Peyer's patch (tissue), 4 donors: ENCODE measurements around the gene TES. TPM values are rescaled to one million over a fixed set of nuclear protein-coding genes. Genes with fewer than 3 reads are reported as not detected.
A peak's percentile ranks its signal among the peaks of the same experiment; 100 is the strongest.

Experiments used
- DNase-seq, 3 donors: peaks; one replicate each; pipeline ENCODE4 v3.0.0-alpha.2; 2017 to 2019
- H3K27ac ChIP-seq, 4 donors: fragments of 200-600 bp; sonication (generic); one replicate each; pipeline ENCODE4 v1.5.1; 2016 to 2019
- H3K27me3 ChIP-seq, 2 donors: fragments of 200-600 bp; sonication (generic); one replicate each; pipeline ENCODE4 v1.5.1; 2019
- H3K36me3 ChIP-seq, 3 donors: fragments of 200-600 bp; sonication (generic); one replicate each; pipeline ENCODE4 v1.5.1; 2016 to 2019
- H3K4me1 ChIP-seq, 4 donors: fragments of 200-600 bp; sonication (generic); one replicate each; pipeline ENCODE4 v1.5.1; 2016 to 2019
- H3K4me3 ChIP-seq, 4 donors: fragments of 200-600 bp; sonication (generic); 1 replicate in 3 of 4; 2 replicates in 1 of 4; pipeline ENCODE4 v1.5.1; 2016 to 2019; ENCODE audit warnings: mild to moderate bottlenecking in 1 of 4
- H3K9me3 ChIP-seq, 4 donors: fragments of 200-600 bp; sonication (generic); one replicate each; pipeline ENCODE4 v1.5.1; 2016 to 2019; ENCODE audit warnings: mild to moderate bottlenecking in 1 of 4
- CTCF ChIP-seq, 6 experiments: fragments of 450-650 bp in 4 of 6; fragments of 200-600 bp in 2 of 6; sonication (generic) in 1 of 6; IDR thresholded peaks; one replicate each; pipeline ENCODE4 v1.5.1; 2017 to 2019; ENCODE audit warnings: antibody characterized with exemption in 6 of 6, mild to moderate bottlenecking in 3 of 6, moderate library complexity in 1 of 6
- POLR2A ChIP-seq, 2 donors: fragments of 450-650 bp; IDR thresholded peaks; one replicate each; pipeline ENCODE4 v1.5.1; 2017; ENCODE audit warnings: antibody characterized with exemption in 2 of 2, mild to moderate bottlenecking in 2 of 2, moderate library complexity in 2 of 2
- total RNA-seq, 4 donors: library from RNA; depleted of rRNA; stranded (reverse); fragments of >200 nt; gene quantifications; one replicate each; pipeline ENCODE4 v1.1.0, GENCODE V29; 2016

The TES gene
- total RNA-seq, result 10 to 100 TPM; 62.7 to 97.4 (median 69.6) TPM

GRCh38 chr7:116210345-116211005, at the start of gene TES:
TES (plus strand) TSS chr7:116210539; CDS start chr7:116210708, 169 bp downstream.
- peak; percentile 76 to 90 (median 89) for DNase-seq
- Histone ChIP-seq H3K27ac (peak within 1 kb of the TSS; percentile 93 to 98 (median 96)), H3K4me1 (peaks cover 0 to 21% (median 9%) of the 10 kb centered on the region in 4 donors), H3K36me3 (no peaks in the 10 kb centered on the region), H3K4me3 (peak within 1 kb of the TSS; percentile 66 to 94 (median 82)), H3K9me3 (no peaks in the 10 kb centered on the region), H3K27me3 (no peaks in the 10 kb centered on the region)
- peak; percentile 95 to 96 for TF ChIP-seq POLR2A (IDR thresholded peaks at IDR 0.05)
- TF ChIP-seq CTCF (IDR thresholded peaks at IDR 0.05), result peak in 1 of 6 experiments; percentile 0

DNA sequence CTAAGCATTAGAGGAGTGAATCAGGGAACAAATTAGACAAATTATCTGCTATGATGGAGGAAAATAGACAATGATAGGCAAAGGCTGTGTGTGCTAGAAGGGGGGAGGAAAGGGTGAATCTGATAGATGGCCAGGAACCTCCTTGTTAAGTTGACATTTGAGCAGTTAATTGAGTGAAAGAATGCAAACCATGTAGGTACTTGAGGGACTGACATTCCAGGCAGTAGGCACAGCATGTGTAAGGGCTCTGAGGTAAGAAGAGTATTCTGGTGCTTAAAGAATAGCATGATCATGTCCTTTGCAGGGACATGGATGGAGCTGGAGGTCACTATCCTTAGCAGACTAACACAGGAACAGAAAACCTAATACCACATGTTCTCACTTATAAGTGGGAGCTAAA, 48.6 kb upstream of the TES start:
- no peaks in the 10 kb centered on the region for H3K27me3 ChIP-seq
- peak overlapping the region in 1 of 4 donors; percentile 25 for H3K27ac ChIP-seq
- H3K36me3 ChIP-seq, result no peaks in the 10 kb centered on the region
- DNase-seq, result no peak
- H3K4me3 ChIP-seq, result no peak overlapping the region
- no peaks in the 10 kb centered on the region for H3K9me3 ChIP-seq
- TF ChIP-seq POLR2A (IDR thresholded peaks at IDR 0.05) (no peak), CTCF (IDR thresholded peaks at IDR 0.05) (no peak)
- H3K4me1 ChIP-seq, result no peaks in the 10 kb centered on the region

DNA sequence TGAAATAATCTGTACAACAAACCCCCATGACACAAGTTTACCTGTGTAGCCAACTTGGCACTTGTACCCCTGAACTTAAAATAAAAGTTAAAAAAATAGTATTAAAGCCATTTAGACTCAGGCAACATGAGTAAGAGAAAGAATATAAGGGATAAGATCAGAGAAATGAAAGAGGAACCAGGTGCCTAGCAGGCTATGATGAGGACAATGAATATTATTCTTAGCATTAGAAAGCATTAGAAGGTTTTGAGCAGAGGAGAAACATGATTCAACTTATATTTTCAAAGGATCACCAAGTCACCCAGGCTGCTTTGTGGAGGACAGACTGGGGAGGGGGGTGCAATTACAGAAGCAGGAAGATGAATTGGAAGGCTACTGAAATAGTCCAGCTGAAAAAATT, 48.1 kb upstream of the TES start:
- Histone ChIP-seq H3K36me3 (no peaks in the 10 kb centered on the region), H3K27me3 (no peaks in the 10 kb centered on the region), H3K27ac (peak overlapping the region in 1 of 4 donors; percentile 25), H3K4me3 (no peak overlapping the region), H3K4me1 (peaks cover 0 to 3% (median 0%) of the 10 kb centered on the region in 4 donors), H3K9me3 (no peaks in the 10 kb centered on the region)
- no peak for DNase-seq
- TF ChIP-seq CTCF (IDR thresholded peaks at IDR 0.05) (no peak), POLR2A (IDR thresholded peaks at IDR 0.05) (no peak)

- Histone ChIP-seq H3K9me3 (no peaks in the 10 kb centered on the region), H3K36me3 (no peaks in the 10 kb centered on the region), H3K27me3 (no peaks in the 10 kb centered on the region), H3K4me1 (peaks cover 0 to 3% (median 0%) of the 10 kb centered on the region in 4 donors), H3K27ac (no peak overlapping the region), H3K4me3 (no peak overlapping the region)
- TF ChIP-seq POLR2A (IDR thresholded peaks at IDR 0.05) (no peak), CTCF (IDR thresholded peaks at IDR 0.05) (no peak)
- DNase-seq, result no peak
These were observed 47.3 kb upstream of the TES start for GRCh38 chr7:116162992-116163391.

DNA sequence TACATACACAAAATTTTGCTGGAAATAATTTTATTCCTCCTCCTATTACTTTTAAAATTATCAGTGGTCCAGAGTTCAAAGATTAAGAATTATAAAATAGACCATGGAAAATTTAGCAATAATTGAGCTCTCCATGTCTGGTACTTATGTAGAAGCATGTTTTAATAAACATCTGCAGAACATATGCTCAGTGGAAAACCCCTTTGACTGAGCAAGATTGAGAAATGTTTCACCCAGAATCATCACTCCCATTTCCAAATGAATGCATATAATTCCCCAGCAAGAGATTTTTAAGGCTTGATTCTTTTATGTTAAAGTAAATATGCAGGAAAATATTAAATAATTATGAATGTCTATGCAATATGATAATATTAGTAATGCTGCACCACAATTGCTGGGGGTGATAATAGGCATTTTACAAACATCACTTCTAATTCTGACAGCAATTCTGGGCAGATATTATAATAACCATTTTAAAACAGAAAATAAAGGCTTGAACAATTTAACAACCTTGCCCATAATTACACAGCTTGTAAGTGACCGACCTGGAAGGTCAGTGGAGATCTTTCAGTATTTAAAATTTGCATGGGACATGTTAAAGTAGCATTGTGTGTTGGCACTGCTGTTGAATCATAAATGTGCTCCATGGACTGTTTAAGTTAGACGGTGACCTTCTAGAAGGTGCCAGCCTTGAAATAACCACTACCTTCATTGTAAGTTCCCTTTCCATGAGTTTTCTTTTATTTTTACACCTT, 45.6 kb upstream of the TES start:
- TF ChIP-seq CTCF (IDR thresholded peaks at IDR 0.05), result no peak
- TF ChIP-seq POLR2A (IDR thresholded peaks at IDR 0.05), result no peak
- Histone ChIP-seq H3K4me1 (peaks cover 0 to 3% (median 0%) of the 10 kb centered on the region in 4 donors), H3K9me3 (no peaks in the 10 kb centered on the region), H3K27ac (no peak overlapping the region), H3K4me3 (no peak overlapping the region), H3K36me3 (no peaks in the 10 kb centered on the region), H3K27me3 (no peaks in the 10 kb centered on the region)
- no peak for DNase-seq
